Measurements from ENCODE around the gene SCG3.

DNA sequence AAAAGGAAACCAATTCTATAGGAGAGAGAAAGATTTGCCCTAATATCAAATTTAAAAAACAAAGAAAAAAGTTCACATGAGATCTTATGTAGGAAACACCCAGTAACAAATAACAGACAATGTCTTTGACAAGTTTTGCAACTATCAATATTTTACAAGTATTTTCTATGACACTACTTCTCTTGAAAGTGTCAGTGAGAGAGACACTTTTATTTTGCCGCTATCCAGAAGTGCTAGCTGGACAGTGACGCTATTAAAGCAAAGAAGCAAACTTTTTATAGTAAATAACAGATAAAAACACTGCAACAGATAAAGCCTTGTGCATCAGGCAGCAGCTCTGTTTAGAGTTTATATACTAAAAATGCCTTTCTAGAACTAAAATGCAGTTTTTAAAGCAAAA lies 42.9 kb downstream of the SCG3 start:
- TF ChIP-seq CTCF (optimal IDR thresholded peaks at IDR 0.05 in 1 of 3, IDR thresholded peaks at IDR 0.05 in 1 of 3, conservative IDR thresholded peaks at IDR 0.05 in 1 of 3; ENCODE audit: extremely low read depth in 1 of 3, insufficient read depth in 2 of 3, low read length in 3 of 3) (no peak), EZH2 (IDR thresholded peaks at IDR 0.05; ENCODE audit: low read length) (no peak)
